LoVo (cell line): ENCODE measurements around the gene CPN1.
"Not testable (repeated sequence)": the region's sequence is repeated elsewhere in the genome, so short reads cannot be mapped to it uniquely, and the experiment has no call there.

Source experiments
- DNase-seq: peaks from one replicate; pipeline ENCODE4 v3.0.0-alpha.2; 2016; ENCODE audit warnings: low spot score

The CPN1 gene

GRCh38 chr10:100081075-100082001 lies at the start of gene CPN1:
CPN1 (minus strand) TSS chr10:100081869; CDS start chr10:100081625, 244 bp downstream.
- DNase-seq, result no peak

DNA sequence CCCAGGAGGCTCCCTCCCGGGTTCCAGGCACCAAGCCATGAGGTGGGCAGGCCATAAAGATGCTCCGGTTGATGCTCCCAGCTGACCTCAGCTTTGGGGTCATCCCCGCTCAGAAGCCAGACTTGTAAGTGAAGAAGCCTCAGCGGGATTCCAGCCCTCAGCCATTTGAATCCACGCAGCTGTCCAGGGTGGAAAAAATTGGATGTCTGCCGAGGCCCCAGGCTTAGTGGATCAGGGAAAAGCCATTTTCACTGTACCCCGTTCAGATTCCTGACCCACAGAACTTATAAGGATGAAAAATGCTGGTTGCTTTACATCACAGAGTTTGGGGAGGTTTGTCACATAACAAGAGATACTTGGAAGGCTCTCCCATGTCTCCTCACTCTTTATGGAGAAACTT lies 49.2 kb upstream of the CPN1 start:
- DNase-seq, result no peak

- DNase-seq, result no peak
Measured at GRCh38 chr10:100129424-100129823, 47.8 kb upstream of the CPN1 start.

GRCh38 chr10:100128951-100129350 lies 47.3 kb upstream of the CPN1 start:
- DNase-seq, result no peak

GRCh38 chr10:100125335-100125734 lies 43.7 kb upstream of the CPN1 start:
- DNase-seq, result not testable (repeated sequence)

GRCh38 chr10:100124097-100124496 lies 42.4 kb upstream of the CPN1 start:
- no peak for DNase-seq

GRCh38 chr10:100122780-100123179 lies 41.1 kb upstream of the CPN1 start:
- no peak for DNase-seq

DNA sequence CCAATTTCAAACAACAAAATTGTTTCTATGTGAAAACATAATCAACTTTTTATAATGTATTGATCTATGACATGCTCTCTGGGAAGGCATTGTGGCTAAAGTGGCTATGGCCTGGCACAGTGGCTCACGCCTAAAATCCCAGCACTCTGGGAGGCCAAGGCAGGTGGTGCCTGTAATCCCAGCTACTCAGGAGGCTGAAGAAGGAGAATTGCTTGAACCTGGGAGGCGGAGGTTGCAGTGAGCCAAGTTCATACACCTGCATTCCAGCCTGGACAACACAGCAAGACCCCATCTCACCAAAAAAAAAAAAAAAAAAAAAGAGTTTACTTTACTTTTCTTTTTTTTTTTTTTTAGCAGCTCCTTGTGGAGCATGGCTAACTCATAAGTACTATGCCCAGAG lies 38.9 kb upstream of the CPN1 start:
- no peak for DNase-seq

GRCh38 chr10:100119726-100120125 lies 38.1 kb upstream of the CPN1 start:
- DNase-seq, result no peak

DNA sequence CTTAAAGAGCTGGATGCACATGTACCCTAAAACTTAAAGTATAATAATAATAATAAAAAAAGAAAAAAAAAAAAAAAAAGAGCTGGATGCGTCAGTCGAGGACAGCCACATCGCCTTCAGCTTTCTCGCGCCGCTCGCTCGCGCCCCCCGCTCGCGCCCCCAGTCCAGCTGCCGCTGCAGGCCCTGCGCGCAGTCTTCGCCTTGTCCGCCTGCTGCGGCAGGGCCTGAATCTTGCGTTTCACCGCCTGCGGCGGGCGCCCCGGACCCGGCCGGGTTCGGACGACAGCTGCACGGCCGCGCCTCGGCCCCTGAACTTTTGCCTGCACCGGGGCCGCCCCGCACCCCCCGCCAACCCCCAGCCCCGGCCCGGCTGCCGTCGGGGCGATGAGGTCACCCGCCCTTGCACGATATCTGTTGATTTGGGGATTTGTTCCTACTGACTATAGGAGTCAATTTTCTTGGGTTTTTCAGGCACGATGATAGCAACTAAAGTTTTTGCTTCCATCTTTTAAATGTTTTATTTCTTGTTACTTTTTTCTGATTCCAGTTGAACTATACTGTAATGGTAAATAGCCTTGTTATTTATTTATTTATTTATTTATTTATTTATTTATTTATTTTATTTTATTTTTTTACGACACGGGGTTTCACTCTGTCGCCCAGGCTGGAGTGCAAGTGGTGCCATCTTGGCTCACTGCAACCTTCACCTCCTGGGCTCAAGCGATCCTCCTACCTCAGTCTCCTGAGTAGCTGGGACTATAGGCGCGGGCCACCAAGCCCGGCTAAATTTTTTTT lies 33.5 kb upstream of the CPN1 start:
- DNase-seq, result no peak

GRCh38 chr10:100114460-100114859 lies 32.8 kb upstream of the CPN1 start:
- no peak for DNase-seq

DNA sequence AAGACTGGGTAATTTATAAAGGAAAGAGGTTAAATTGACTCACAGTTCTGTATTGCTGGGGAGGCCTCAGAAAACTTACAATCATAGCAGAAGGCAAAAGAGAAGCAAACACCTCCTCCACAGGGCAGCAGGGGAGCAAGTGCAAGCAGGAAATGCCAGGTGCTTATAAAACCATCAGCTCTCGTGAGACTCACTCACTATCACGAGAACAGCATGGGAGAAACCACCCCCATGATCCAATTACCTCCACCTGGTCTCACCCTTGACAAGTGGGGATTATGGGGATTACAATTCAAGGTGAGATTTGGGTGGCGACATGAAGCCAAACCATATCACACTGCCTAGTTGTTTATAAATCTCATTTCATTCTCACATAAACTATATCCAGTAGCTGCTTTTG lies 28.0 kb upstream of the CPN1 start:
- no peak for DNase-seq

DNA sequence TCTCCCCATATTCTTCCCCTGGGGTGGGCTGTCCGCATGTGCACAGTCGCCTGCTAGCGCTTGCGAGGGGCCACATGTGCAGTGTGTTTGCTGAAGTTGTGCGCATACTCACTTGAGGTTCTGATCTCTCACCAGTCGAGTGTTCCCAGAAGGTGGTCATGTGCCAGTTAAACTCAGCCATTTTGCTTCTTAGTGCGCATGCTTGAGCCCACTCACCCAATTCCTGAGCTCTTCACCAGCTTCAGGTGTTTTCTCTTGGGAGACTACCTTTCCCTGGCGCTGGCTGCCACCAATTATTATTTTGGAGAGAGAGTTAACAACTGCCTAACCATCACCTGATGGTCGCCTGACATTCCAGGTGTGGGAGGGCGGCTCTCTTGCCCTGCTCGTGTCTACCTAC lies 25.2 kb upstream of the CPN1 start:
- DNase-seq, result no peak

- no peak for DNase-seq
Measured at GRCh38 chr10:100104300-100104699, 22.6 kb upstream of the CPN1 start.

DNA sequence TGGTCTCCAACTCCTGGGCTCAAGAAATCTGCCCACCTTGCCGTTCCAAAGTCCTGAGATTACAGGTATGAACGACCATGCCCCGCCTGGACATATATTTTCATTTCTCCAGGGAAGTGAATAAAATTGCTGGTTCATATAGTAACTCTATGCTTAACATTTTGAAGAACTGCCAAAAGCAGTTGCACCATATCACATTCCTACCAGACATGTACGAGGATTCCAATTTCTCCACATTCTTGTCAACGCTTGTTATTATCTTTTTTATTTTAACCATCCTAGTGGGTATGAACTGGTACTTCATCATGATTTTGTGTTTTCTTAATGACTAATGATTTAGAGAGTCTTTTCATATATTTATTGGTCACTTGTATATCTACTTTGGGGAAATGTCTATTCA lies 21.9 kb upstream of the CPN1 start:
- no peak for DNase-seq

- no peak for DNase-seq
Measured at GRCh38 chr10:100101192-100102076, 19.8 kb upstream of the CPN1 start.

- DNase-seq, result no peak
Measured at GRCh38 chr10:100100651-100101184, 19.0 kb upstream of the CPN1 start.

- no peak for DNase-seq
Measured at GRCh38 chr10:100089241-100089640, 7.6 kb upstream of the CPN1 start.

DNA sequence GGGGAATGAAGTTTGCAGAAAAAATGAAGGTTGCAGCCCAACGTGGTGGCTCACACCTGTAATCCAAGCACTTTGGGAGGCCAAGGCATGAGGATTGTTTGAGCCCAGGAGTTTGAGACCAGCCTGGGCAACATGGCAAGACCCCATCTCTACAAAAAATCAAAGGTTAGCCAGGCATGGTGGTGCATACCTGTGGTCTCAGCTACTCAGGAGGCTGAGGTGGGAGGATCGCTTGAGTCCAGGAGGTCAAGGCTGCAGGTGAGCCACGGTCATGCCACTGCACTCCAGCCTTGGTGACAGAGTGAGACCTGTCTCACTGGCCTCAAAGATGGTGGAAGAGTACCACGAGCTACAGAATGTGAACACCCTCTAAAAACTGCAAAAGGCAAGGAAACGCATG lies 5.0 kb upstream of the CPN1 start:
- DNase-seq, result not testable (repeated sequence)

- DNase-seq, result no peak
Measured at GRCh38 chr10:100085596-100085995, 3.9 kb upstream of the CPN1 start.

- DNase-seq, result no peak
Measured at GRCh38 chr10:100083623-100084022, 2.0 kb upstream of the CPN1 start.

GRCh38 chr10:100082276-100082675 lies 607 bp upstream of the CPN1 start:
- DNase-seq, result not testable (repeated sequence)
